Measurements from ENCODE around the gene UBAP2L.

The UBAP2L gene

DNA sequence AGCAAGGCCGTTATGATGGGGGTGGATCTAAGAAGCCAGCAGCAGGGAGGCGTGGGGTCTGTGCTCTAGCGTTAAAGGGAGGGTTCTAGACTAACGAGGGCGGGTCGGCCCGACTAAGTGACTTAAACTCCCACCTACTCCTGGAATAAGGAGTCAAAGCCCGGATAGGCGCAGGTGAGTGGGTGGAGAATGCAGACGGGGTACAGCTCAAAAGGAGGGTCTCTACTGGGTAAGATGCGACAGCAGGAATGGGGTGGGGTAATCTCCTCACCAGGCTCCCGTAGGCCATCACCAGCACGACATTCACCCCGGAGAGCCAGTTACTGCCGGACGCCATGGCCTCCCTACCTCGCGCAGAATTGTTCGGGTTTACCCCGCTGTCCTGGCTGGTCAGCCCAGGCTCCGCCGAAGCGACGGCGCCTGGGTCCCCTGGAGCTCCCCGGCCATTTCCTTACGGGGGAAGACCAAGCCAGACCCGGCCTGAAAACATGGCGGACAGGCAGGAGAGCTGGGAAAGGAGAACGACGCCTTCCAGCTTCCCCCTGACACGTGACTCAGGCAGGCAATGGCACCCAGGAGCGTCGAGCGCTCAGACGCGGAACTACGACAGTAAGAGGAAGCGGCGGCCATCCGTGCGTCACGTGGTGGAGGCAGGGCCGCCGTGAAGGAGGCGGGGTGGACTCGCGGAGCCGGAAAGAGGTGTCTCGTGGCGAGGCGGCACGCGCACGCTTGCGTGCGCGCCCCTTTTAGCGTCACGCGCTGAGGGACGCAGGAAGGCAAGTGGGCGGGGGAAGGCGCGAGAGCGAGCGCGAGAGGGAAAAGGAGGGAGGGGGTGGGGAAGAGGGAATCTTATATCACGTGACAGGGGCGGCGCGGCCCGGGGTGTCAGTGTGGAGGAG, at the start of gene UBAP2L:
TSS of gene UBAP2L (plus strand) at position 885 of the 899 bp plus-strand sequence. CDS start 4,169 bp downstream, outside the sequence.
- H3K79me2 ChIP-seq (ENCODE audit: insufficient read depth, low read length), result peaks cover 95% of the 10 kb centered on the region
- peak within 1 kb of the TSS; percentile 88 for H3K4me2 ChIP-seq (ENCODE audit: insufficient read depth, low read length)
- peak; percentile 92 for ATAC-seq (ENCODE audit: insufficient read depth, low read depth)
- H3K36me3 ChIP-seq (ENCODE audit: insufficient read depth, low read length), result peaks cover 50% of the 10 kb centered on the region
- H4K20me1 ChIP-seq (ENCODE audit: insufficient read depth, low read length), result peaks cover 37% of the 10 kb centered on the region; the same call in 1 of the 2 replicates
- peak within 1 kb of the TSS; percentile 92 for H3K27ac ChIP-seq (ENCODE audit: low read length)
- H3K4me1 ChIP-seq (ENCODE audit: insufficient read depth, low read length), result peaks cover 61% of the 10 kb centered on the region
- no peaks in the 10 kb centered on the region for H3K27me3 ChIP-seq (ENCODE audit: insufficient read depth, low read length, poor library complexity)
- no peaks in the 10 kb centered on the region for H3K9me3 ChIP-seq (ENCODE audit: insufficient read depth, low read length, severe bottlenecking)
- TF ChIP-seq CTCF (IDR thresholded peaks at IDR 0.05; ENCODE audit: borderline replicate concordance, extremely low read depth, low read length, poor library complexity, severe bottlenecking) (no peak), EZH2 (IDR thresholded peaks at IDR 0.05; ENCODE audit: borderline replicate concordance, low read depth, low read length, severe bottlenecking) (no peak)
- peak within 1 kb of the TSS; percentile 83 to 89 for H3K4me3 ChIP-seq (ENCODE audit: low read depth in 1 of 2, low read length in 2 of 2)
- peak within 1 kb of the TSS; percentile 93 for H3K9ac ChIP-seq (ENCODE audit: low read depth, low read length)
- DNase-seq, result peak; percentile 99
- peak within 1 kb of the TSS; percentile 77 for H2AFZ ChIP-seq (ENCODE audit: low read depth, low read length)

GRCh38 chr1:154171223-154171583, 49.6 kb upstream of the UBAP2L start:
- peaks cover 70% of the 10 kb centered on the region for H3K79me2 ChIP-seq (ENCODE audit: insufficient read depth, low read length)
- H3K4me3 ChIP-seq (ENCODE audit: low read depth in 1 of 2, low read length in 2 of 2), result no peak overlapping the region
- H2AFZ ChIP-seq (ENCODE audit: low read depth, low read length), result no peak overlapping the region
- H3K36me3 ChIP-seq (ENCODE audit: insufficient read depth, low read length), result peaks cover 91% of the 10 kb centered on the region
- DNase-seq (no peak), ATAC-seq (ENCODE audit: insufficient read depth, low read depth) (no peak)
- no peaks in the 10 kb centered on the region for H3K9me3 ChIP-seq (ENCODE audit: insufficient read depth, low read length, severe bottlenecking)
- H3K4me1 ChIP-seq (ENCODE audit: insufficient read depth, low read length), result no peaks in the 10 kb centered on the region
- H3K27ac ChIP-seq (ENCODE audit: low read length), result no peak overlapping the region
- no peak overlapping the region for H3K9ac ChIP-seq (ENCODE audit: low read depth, low read length)
- H3K4me2 ChIP-seq (ENCODE audit: insufficient read depth, low read length), result no peak overlapping the region
- H4K20me1 ChIP-seq (ENCODE audit: insufficient read depth, low read length), result peaks cover 40% of the 10 kb centered on the region
- TF ChIP-seq CTCF (IDR thresholded peaks at IDR 0.05; ENCODE audit: borderline replicate concordance, extremely low read depth, low read length, poor library complexity, severe bottlenecking), result no peak
- TF ChIP-seq EZH2 (IDR thresholded peaks at IDR 0.05; ENCODE audit: borderline replicate concordance, low read depth, low read length, severe bottlenecking), result no peak
- no peaks in the 10 kb centered on the region for H3K27me3 ChIP-seq (ENCODE audit: insufficient read depth, low read length, poor library complexity)

- Histone ChIP-seq H2AFZ (ENCODE audit: low read depth, low read length) (no peak overlapping the region), H3K4me1 (ENCODE audit: insufficient read depth, low read length) (no peaks in the 10 kb centered on the region; the same call in 1 of the 2 replicates), H3K9me3 (ENCODE audit: insufficient read depth, low read length, severe bottlenecking) (no peaks in the 10 kb centered on the region), H4K20me1 (ENCODE audit: insufficient read depth, low read length) (peaks cover 47% of the 10 kb centered on the region), H3K9ac (ENCODE audit: low read depth, low read length) (no peak overlapping the region), H3K4me2 (ENCODE audit: insufficient read depth, low read length) (no peak overlapping the region), H3K27ac (ENCODE audit: low read length) (no peak overlapping the region), H3K4me3 (ENCODE audit: low read depth in 1 of 2, low read length in 2 of 2) (no peak overlapping the region), H3K79me2 (ENCODE audit: insufficient read depth, low read length) (peaks cover 74% of the 10 kb centered on the region), H3K27me3 (ENCODE audit: insufficient read depth, low read length, poor library complexity) (no peaks in the 10 kb centered on the region), H3K36me3 (ENCODE audit: insufficient read depth, low read length) (peaks cover 91% of the 10 kb centered on the region)
- DNase-seq (no peak), ATAC-seq (ENCODE audit: insufficient read depth, low read depth) (no peak)
- TF ChIP-seq EZH2 (IDR thresholded peaks at IDR 0.05; ENCODE audit: borderline replicate concordance, low read depth, low read length, severe bottlenecking) (no peak), CTCF (IDR thresholded peaks at IDR 0.05; ENCODE audit: borderline replicate concordance, extremely low read depth, low read length, poor library complexity, severe bottlenecking) (no peak)
Measured at GRCh38 chr1:154171880-154172279, 48.9 kb upstream of the UBAP2L start.
